Loucy (cell line): ENCODE measurements around the gene RAB3GAP1.

ENCODE experiments used
- H2AFZ ChIP-seq: fragments of 200-600 bp; sonication (generic); 2 replicates; pipeline ENCODE4 v1.6.0; 2016; ENCODE audit warnings: antibody characterized with exemption, mild to moderate bottlenecking, low read length, moderate library complexity
- H3F3A ChIP-seq: fragments of 200-600 bp; 2 replicates; pipeline ENCODE4 v1.6.0; 2016; ENCODE audit warnings: antibody characterized with exemption, low read depth, mild to moderate bottlenecking
- H3K27me3 ChIP-seq: fragments of 200-600 bp; sonication (generic); 2 replicates; pipeline ENCODE4 v1.6.1; 2014; ENCODE audit warnings: low read length, mild to moderate bottlenecking; ENCODE audit not compliant: insufficient read depth, poor library complexity, severe bottlenecking
- H3K36me3 ChIP-seq: fragments of 200-600 bp; sonication (generic); 2 replicates; pipeline ENCODE4 v1.6.1; 2016; ENCODE audit warnings: low read length; ENCODE audit not compliant: insufficient read depth
- H3K4me1 ChIP-seq: fragments of 200-600 bp; sonication (generic); 2 replicates; pipeline ENCODE4 v1.5.1; 2014; ENCODE audit warnings: low read length, mild to moderate bottlenecking; ENCODE audit not compliant: insufficient read depth, poor library complexity, severe bottlenecking
- H3K4me2 ChIP-seq: fragments of 200-600 bp; sonication (generic); 2 replicates; pipeline ENCODE4 v1.6.0; 2014; ENCODE audit warnings: antibody characterized with exemption, low read length, low read depth, mild to moderate bottlenecking; ENCODE audit not compliant: poor library complexity, severe bottlenecking
- H3K4me3 ChIP-seq: fragments of 200-600 bp; sonication (generic); 2 replicates; pipeline ENCODE4 v1.5.1; 2014; ENCODE audit warnings: low read length, mild to moderate bottlenecking, mixed read lengths; ENCODE audit not compliant: poor library complexity, severe bottlenecking
- H3K79me2 ChIP-seq: fragments of 200-600 bp; sonication (generic); 2 replicates; pipeline ENCODE4 v1.6.1; 2014; ENCODE audit warnings: low read length; ENCODE audit not compliant: insufficient read depth
- H3K9ac ChIP-seq: fragments of 200-600 bp; sonication (generic); 2 replicates; pipeline ENCODE4 v1.6.0; 2014; ENCODE audit warnings: mild to moderate bottlenecking, low read depth, low read length, moderate library complexity; ENCODE audit not compliant: poor library complexity, severe bottlenecking
- H3K9me2 ChIP-seq: fragments of 200-600 bp; sonication (generic); replicated peaks from 2 replicates; pipeline ENCODE4 v1.6.1; 2016; ENCODE audit warnings: low read depth, low read length, mixed read lengths
- H3K9me3 ChIP-seq: fragments of 200-600 bp; sonication (generic); 2 replicates; pipeline ENCODE4 v1.6.1; 2014; ENCODE audit warnings: mild to moderate bottlenecking, antibody characterized with exemption, low read length, low read depth; ENCODE audit not compliant: insufficient read depth
- H4K20me1 ChIP-seq: fragments of 200-600 bp; sonication (generic); 2 replicates; pipeline ENCODE4 v1.6.0; 2014; ENCODE audit warnings: antibody characterized with exemption, low read length, mild to moderate bottlenecking; ENCODE audit not compliant: insufficient read depth, poor library complexity, severe bottlenecking
- EZH2phosphoT487 ChIP-seq: fragments of 200-600 bp; IDR thresholded peaks from 2 replicates; pipeline ENCODE4 v1.6.1; 2018; ENCODE audit warnings: antibody characterized with exemption, mild to moderate bottlenecking, moderate library complexity, borderline replicate concordance
- TF ChIP-seq, protein P1 (sequence below): fragments of 200-600 bp; sonication (generic); conservative IDR thresholded peaks from 2 replicates; pipeline ENCODE4 v1.5.1; 2014; ENCODE audit warnings: mild to moderate bottlenecking, antibody characterized with exemption, low read length

RAB3GAP1 gene

DNA sequence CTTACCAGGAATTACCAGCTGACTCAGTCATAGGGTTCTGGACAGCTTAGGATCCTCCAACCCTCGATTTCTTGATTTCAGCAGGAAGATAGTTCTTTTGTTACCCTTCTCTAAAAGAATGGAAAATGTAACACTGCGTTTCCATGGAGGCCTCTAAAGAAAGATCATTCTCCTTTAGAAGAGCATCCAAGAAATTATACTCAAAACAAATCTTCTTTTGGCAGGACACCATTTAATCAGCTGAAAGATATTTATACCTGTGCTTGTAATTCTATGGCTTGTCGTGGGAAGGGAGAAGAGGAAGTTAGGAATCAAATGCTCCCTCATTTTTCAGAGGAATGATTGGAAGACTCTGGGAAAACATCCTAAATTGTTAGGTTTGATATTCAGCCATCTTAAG lies 130.5 kb downstream of the RAB3GAP1 start:
- Histone ChIP-seq H4K20me1 (no peaks in the 10 kb centered on the region), H3F3A (no peaks in the 10 kb centered on the region), H3K79me2 (no peaks in the 10 kb centered on the region), H2AFZ (no peak overlapping the region), H3K4me1 (no peaks in the 10 kb centered on the region), H3K4me3 (no peak overlapping the region), H3K36me3 (no peaks in the 10 kb centered on the region), H3K27me3 (no peaks in the 10 kb centered on the region), H3K9me3 (no peaks in the 10 kb centered on the region), H3K9me2 (no peaks in the 10 kb centered on the region), H3K9ac (no peak overlapping the region), H3K4me2 (no peak overlapping the region)
- TF ChIP-seq, protein P1, sequence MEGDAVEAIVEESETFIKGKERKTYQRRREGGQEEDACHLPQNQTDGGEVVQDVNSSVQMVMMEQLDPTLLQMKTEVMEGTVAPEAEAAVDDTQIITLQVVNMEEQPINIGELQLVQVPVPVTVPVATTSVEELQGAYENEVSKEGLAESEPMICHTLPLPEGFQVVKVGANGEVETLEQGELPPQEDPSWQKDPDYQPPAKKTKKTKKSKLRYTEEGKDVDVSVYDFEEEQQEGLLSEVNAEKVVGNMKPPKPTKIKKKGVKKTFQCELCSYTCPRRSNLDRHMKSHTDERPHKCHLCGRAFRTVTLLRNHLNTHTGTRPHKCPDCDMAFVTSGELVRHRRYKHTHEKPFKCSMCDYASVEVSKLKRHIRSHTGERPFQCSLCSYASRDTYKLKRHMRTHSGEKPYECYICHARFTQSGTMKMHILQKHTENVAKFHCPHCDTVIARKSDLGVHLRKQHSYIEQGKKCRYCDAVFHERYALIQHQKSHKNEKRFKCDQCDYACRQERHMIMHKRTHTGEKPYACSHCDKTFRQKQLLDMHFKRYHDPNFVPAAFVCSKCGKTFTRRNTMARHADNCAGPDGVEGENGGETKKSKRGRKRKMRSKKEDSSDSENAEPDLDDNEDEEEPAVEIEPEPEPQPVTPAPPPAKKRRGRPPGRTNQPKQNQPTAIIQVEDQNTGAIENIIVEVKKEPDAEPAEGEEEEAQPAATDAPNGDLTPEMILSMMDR = no peak
- no peak for TF ChIP-seq EZH2phosphoT487

DNA sequence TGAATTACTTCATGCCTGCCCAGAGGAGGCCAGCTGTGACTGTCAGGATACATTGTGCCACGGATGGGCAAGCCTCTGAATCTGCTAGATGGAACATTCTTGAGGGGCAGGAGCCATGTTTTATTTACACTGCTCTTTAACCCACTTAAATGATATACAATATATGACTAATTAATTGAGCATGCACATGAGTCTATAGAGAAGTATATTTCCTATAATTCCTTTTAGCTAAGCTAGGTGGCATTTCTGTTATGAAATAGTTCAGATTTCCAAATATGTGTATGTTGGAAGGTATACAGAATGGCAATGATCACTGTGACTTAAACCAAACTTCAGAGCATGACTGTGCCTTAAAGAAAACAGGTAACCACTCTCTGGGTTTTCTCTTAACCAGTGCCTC lies 131.7 kb downstream of the RAB3GAP1 start:
- H4K20me1 ChIP-seq = no peaks in the 10 kb centered on the region
- H3K4me3 ChIP-seq = no peak overlapping the region
- TF ChIP-seq, protein P1 = no peak
- TF ChIP-seq EZH2phosphoT487 = no peak
- H3K9me2 ChIP-seq = no peaks in the 10 kb centered on the region
- H3F3A ChIP-seq = no peaks in the 10 kb centered on the region
- H3K9ac ChIP-seq = no peak overlapping the region
- no peaks in the 10 kb centered on the region for H3K9me3 ChIP-seq
- no peaks in the 10 kb centered on the region for H3K36me3 ChIP-seq
- H3K4me1 ChIP-seq = no peaks in the 10 kb centered on the region
- no peak overlapping the region for H2AFZ ChIP-seq
- no peak overlapping the region for H3K4me2 ChIP-seq
- H3K27me3 ChIP-seq = no peaks in the 10 kb centered on the region
- H3K79me2 ChIP-seq = no peaks in the 10 kb centered on the region

DNA sequence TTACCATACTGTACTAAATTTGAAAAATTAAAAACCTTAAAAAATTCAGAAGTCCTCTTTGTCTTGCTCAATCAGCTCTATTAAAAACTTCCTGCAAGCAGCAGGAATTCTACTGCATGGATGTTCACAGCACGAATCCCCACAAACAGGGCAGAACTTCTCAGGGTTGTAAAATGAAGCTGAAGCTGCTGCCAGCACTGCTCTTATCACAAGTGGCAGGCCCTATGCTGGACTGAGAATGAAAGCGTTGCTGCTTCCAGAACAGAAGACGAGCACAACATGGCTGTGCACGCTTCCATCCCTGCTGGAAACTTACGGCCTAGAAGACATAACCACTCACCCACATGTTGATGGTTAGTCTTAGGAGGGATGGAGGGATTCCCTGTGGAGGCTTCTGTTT lies 134.0 kb downstream of the RAB3GAP1 start:
- Histone ChIP-seq H3K9me2 (no peaks in the 10 kb centered on the region), H3K36me3 (no peaks in the 10 kb centered on the region), H4K20me1 (no peaks in the 10 kb centered on the region), H3K4me2 (no peak overlapping the region), H3K79me2 (no peaks in the 10 kb centered on the region), H3K9me3 (no peaks in the 10 kb centered on the region), H2AFZ (no peak overlapping the region), H3K9ac (no peak overlapping the region), H3K4me1 (no peaks in the 10 kb centered on the region), H3K4me3 (no peak overlapping the region), H3F3A (no peaks in the 10 kb centered on the region), H3K27me3 (no peaks in the 10 kb centered on the region)
- TF ChIP-seq, protein P1 = no peak
- TF ChIP-seq EZH2phosphoT487 = no peak
